Activated CD8-positive, alpha-beta memory T cell treated with anti-CD3 and anti-CD28 coated beads for 24 hours (primary cell): ENCODE measurements around the gene MAST2.
"Not testable (repeated sequence)": the region's sequence is repeated elsewhere in the genome, so short reads cannot be mapped to it uniquely, and the experiment has no call there.

Experiments
- DNase-seq: peaks from one replicate; pipeline ENCODE4 v3.0.0-alpha.2; 2020

The MAST2 gene

GRCh38 chr1:45815667-45816458 lies 12.5 kb downstream of the MAST2 start:
- DNase-seq: no peak

- DNase-seq: no peak
Measured at GRCh38 chr1:45820173-45820572, 16.8 kb downstream of the MAST2 start.

- no peak for DNase-seq
Measured at GRCh38 chr1:45820788-45821187, 17.4 kb downstream of the MAST2 start.

GRCh38 chr1:45822644-45823043 lies 19.2 kb downstream of the MAST2 start:
- no peak for DNase-seq

- no peak for DNase-seq
Measured at GRCh38 chr1:45824607-45825006, 21.2 kb downstream of the MAST2 start.

GRCh38 chr1:45827256-45827655 lies 23.8 kb downstream of the MAST2 start:
- no peak for DNase-seq

- DNase-seq: no peak
Measured at GRCh38 chr1:45828841-45829240, 25.4 kb downstream of the MAST2 start.

GRCh38 chr1:45833361-45833760 lies 29.9 kb downstream of the MAST2 start:
- no peak for DNase-seq

GRCh38 chr1:45834689-45835088 lies 31.3 kb downstream of the MAST2 start:
- DNase-seq: no peak

- DNase-seq: no peak
Measured at GRCh38 chr1:45836451-45836850, 33.0 kb downstream of the MAST2 start.

- not testable (repeated sequence) for DNase-seq
Measured at GRCh38 chr1:45836861-45837260, 33.4 kb downstream of the MAST2 start.

GRCh38 chr1:45838322-45838721 lies 34.9 kb downstream of the MAST2 start:
- DNase-seq: not testable (repeated sequence)

- DNase-seq: no peak
Measured at GRCh38 chr1:45840704-45841103, 37.3 kb downstream of the MAST2 start.

- DNase-seq: no peak
Measured at GRCh38 chr1:45842786-45843185, 39.4 kb downstream of the MAST2 start.

- no peak for DNase-seq
Measured at GRCh38 chr1:45843474-45843905, 40.1 kb downstream of the MAST2 start.

- not testable (repeated sequence) for DNase-seq
Measured at GRCh38 chr1:45844000-45844399, 40.6 kb downstream of the MAST2 start.

GRCh38 chr1:45846931-45847330 lies 43.5 kb downstream of the MAST2 start:
- DNase-seq: no peak

- no peak for DNase-seq
Measured at GRCh38 chr1:45848097-45848496, 44.7 kb downstream of the MAST2 start.

GRCh38 chr1:45848714-45849113 lies 45.3 kb downstream of the MAST2 start:
- DNase-seq: no peak

- no peak for DNase-seq
Measured at GRCh38 chr1:45850017-45850416, 46.6 kb downstream of the MAST2 start.

- no peak for DNase-seq
Measured at GRCh38 chr1:45854724-45855123, 51.3 kb downstream of the MAST2 start.

- DNase-seq: no peak
Measured at GRCh38 chr1:45857101-45857700, 53.8 kb downstream of the MAST2 start.

- not testable (repeated sequence) for DNase-seq
Measured at GRCh38 chr1:45857755-45858492, 54.5 kb downstream of the MAST2 start.

GRCh38 chr1:45859221-45859620 lies 55.8 kb downstream of the MAST2 start:
- DNase-seq: no peak
